Osteoblast (primary cell): ENCODE measurements around the gene GFPT2. TPM values are rescaled to one million over a fixed set of nuclear protein-coding genes. Genes with fewer than 3 reads are reported as not detected.

Source experiments
- DNase-seq: peaks from one replicate; pipeline ENCODE4 v3.0.0; 2011; ENCODE audit warnings: low spot score, mixed read lengths; ENCODE audit not compliant: insufficient read length; ENCODE audit errors: missing footprints
- H2AFZ ChIP-seq: 2 replicates; pipeline ENCODE4 v1.6.0; 2011; ENCODE audit warnings: mild to moderate bottlenecking, low read length
- H3K27ac ChIP-seq: 2 replicates; pipeline ENCODE4 v1.5.1; 2011; ENCODE audit warnings: mild to moderate bottlenecking, low read depth, low read length, moderate library complexity
- H3K27me3 ChIP-seq: 2 replicates; pipeline ENCODE4 v1.6.0; 2012; ENCODE audit warnings: mild to moderate bottlenecking, control low read depth, inconsistent platforms, low read length, moderate library complexity; ENCODE audit not compliant: insufficient read depth
- H3K36me3 ChIP-seq: 2 replicates; pipeline ENCODE4 v1.5.1; 2011; ENCODE audit warnings: mild to moderate bottlenecking, low read length, control low read depth, moderate library complexity; ENCODE audit not compliant: insufficient read depth
- H3K4me1 ChIP-seq: 2 replicates; pipeline ENCODE4 v1.5.1; 2011; ENCODE audit warnings: mild to moderate bottlenecking, low read length, control low read depth, moderate library complexity; ENCODE audit not compliant: insufficient read depth
- H3K4me2 ChIP-seq: 2 replicates; pipeline ENCODE4 v1.6.0; 2011; ENCODE audit warnings: mild to moderate bottlenecking, low read length; ENCODE audit not compliant: insufficient read depth
- H3K4me3 ChIP-seq: fragments of 200-600 bp; sonication (generic); 3 replicates; pipeline ENCODE4 v1.5.1; 2012; ENCODE audit warnings: mild to moderate bottlenecking, low read length, inconsistent platforms; ENCODE audit not compliant: insufficient read depth
- H3K79me2 ChIP-seq: 2 replicates; pipeline ENCODE4 v1.6.0; 2012; ENCODE audit warnings: mild to moderate bottlenecking, low read length, control low read depth, inconsistent platforms; ENCODE audit not compliant: insufficient read depth
- H3K9me3 ChIP-seq: 2 replicates; pipeline ENCODE4 v1.5.1; 2011; ENCODE audit warnings: low read depth, low read length, control low read depth
- H4K20me1 ChIP-seq: 2 replicates; pipeline ENCODE4 v1.6.0; 2012; ENCODE audit warnings: mild to moderate bottlenecking, low read length, control low read depth; ENCODE audit not compliant: insufficient read depth
- total RNA-seq: library from RNA; depleted of rRNA; stranded (reverse); fragments of >200 nt; gene quantifications from 2 replicates; pipeline ENCODE4 v1.2.3, GENCODE V29; 2012
- TF ChIP-seq, protein P1 (sequence below): IDR thresholded peaks from 2 replicates; pipeline ENCODE4 v1.5.1; 2011; ENCODE audit warnings: mild to moderate bottlenecking, low read depth, low read length, moderate library complexity; ENCODE audit errors: extremely low read depth

GFPT2 gene
- total RNA-seq, 1 donor, result 30.4 TPM

DNA sequence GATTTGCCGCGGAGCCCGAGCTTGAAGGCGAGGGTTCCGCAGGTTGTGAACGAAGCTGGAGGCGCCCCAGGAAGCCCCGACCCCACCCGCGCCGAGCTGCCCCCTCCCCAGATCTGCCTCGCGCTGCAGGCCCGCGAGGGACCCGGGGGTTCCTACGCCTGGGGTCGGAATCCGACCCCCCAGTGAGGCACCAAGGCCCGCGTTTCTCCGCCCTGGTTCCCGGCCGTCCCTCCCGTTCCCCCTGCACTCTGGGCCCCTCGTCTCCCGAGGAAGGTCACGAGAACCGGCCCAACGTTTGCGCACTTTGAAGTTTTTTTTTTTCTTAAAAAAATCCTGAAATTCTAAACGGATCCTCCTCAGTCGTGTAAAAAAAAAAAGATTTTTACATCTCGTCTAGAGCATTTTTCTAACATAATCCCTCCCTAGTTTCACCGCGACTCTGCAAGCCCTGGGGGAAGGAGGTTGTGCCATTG, 880 bp upstream of the GFPT2 start:
- Histone ChIP-seq H3K27ac (no peak overlapping the region), H3K9me3 (no peaks in the 10 kb centered on the region), H2AFZ (peak overlapping the region; percentile 96), H3K4me1 (peaks cover 16% of the 10 kb centered on the region), H3K79me2 (peaks cover 37% of the 10 kb centered on the region), H3K4me2 (peak overlapping the region; percentile 93), H4K20me1 (peaks cover 27% of the 10 kb centered on the region), H3K36me3 (peaks cover 10% of the 10 kb centered on the region), H3K27me3 (peaks cover 2% of the 10 kb centered on the region), H3K4me3 (peak overlapping the region; percentile 86)
- DNase-seq, result peak; percentile 60
- TF ChIP-seq, protein P1, sequence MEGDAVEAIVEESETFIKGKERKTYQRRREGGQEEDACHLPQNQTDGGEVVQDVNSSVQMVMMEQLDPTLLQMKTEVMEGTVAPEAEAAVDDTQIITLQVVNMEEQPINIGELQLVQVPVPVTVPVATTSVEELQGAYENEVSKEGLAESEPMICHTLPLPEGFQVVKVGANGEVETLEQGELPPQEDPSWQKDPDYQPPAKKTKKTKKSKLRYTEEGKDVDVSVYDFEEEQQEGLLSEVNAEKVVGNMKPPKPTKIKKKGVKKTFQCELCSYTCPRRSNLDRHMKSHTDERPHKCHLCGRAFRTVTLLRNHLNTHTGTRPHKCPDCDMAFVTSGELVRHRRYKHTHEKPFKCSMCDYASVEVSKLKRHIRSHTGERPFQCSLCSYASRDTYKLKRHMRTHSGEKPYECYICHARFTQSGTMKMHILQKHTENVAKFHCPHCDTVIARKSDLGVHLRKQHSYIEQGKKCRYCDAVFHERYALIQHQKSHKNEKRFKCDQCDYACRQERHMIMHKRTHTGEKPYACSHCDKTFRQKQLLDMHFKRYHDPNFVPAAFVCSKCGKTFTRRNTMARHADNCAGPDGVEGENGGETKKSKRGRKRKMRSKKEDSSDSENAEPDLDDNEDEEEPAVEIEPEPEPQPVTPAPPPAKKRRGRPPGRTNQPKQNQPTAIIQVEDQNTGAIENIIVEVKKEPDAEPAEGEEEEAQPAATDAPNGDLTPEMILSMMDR, result no peak

DNA sequence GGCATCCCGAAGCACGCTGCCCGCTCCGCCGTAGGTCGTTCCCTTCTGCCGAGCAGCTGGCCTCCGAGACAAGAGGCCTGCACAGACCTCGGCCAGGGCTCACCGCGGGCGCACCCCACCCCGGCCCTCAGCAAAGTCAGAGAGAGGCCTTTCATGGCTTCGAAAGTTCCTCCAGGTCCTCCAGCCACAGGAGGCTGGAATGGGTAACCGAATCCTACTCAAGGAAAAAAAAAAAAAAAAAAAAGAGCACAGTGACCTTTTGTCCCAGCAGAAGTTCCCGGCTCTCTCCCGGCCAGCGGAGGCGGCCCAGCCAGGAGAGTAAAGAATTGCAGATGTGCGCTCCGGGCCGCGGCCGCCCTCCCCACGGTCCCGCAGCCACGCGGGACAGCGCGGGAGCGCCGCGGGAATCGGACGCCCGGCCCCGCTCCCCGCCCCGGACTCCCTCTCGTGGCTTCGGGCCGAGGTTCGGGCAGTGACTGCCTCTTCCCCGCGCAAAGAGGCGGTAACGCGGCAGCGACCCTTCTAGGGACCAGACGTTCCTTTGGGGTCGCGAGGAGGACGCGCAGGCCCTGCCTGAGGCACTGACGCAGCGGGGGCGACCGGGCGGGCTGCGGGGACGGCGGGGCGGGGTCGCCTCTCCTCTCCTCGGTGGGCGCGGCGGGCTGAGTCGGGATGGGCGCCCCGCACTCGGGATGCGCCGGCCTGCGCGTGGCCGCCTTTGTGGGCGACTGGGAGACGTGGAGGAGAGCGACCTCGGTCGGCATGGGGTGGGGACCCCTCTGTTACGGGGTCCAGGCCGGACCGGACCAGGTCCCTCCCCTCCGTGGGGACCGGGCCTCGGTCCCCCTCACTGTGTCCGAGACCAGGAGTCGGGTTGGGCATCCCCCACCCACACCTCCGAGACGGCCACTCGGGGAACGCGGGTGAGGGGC, 754 bp downstream of the GFPT2 start:
- H3K36me3 ChIP-seq, result peaks cover 10% of the 10 kb centered on the region
- H3K9me3 ChIP-seq, result no peaks in the 10 kb centered on the region
- peak overlapping the region; percentile 51 for H3K27ac ChIP-seq
- peaks cover 48% of the 10 kb centered on the region for H3K79me2 ChIP-seq
- H3K4me1 ChIP-seq, result peaks cover 16% of the 10 kb centered on the region
- peak; percentile 95 for DNase-seq
- peaks cover 35% of the 10 kb centered on the region for H4K20me1 ChIP-seq
- peaks cover 2% of the 10 kb centered on the region for H3K27me3 ChIP-seq
- H3K4me3 ChIP-seq, result peak overlapping the region; percentile 86
- TF ChIP-seq, protein P1, result no peak
- peak overlapping the region; percentile 62 for H2AFZ ChIP-seq
- H3K4me2 ChIP-seq, result peak overlapping the region; percentile 93

DNA sequence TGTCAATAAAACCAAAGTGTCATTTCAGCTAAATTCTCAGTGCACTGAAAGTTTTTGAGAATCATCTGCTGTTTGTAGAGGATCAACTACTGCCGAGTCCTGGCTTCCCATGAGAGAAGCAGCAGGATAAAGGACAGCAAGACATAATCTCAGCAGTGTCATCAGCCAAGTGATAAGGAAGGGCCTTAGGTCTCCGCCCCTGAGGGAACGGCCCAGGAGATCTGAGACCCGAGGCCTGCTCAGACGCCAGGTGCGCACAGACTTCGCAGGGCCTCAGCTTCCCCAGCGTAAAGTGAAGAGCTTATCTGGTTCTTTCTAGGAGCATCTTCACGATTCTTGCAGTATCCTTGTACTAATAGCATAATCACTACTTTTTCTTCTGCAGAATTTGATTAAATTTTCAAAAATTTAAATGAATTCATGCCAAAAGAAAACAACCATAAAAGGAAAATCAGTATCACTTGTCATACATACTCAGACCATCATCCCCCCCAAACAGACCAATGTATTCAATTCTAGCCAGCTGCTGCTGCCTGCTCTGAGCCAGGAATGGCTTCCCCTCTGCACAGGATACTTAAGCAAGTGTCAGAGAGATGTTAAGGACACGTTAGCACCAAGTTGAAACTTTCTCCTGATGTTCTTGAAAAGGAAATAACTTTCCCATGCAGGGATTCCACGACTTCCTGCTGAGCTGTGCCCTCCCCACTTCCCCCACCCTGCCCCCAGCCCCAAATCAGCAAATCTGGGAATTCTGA, 2.2 kb downstream of the GFPT2 start:
- H2AFZ ChIP-seq, result no peak overlapping the region
- H3K27me3 ChIP-seq, result peaks cover 2% of the 10 kb centered on the region
- H3K27ac ChIP-seq, result no peak overlapping the region
- peaks cover 16% of the 10 kb centered on the region for H3K4me1 ChIP-seq
- H3K4me2 ChIP-seq, result peak overlapping the region; percentile 93
- H3K36me3 ChIP-seq, result peaks cover 10% of the 10 kb centered on the region
- H3K9me3 ChIP-seq, result no peaks in the 10 kb centered on the region
- peaks cover 44% of the 10 kb centered on the region for H4K20me1 ChIP-seq
- TF ChIP-seq, protein P1, result no peak
- peak overlapping the region; percentile 86 for H3K4me3 ChIP-seq
- peak; percentile 43 for DNase-seq
- H3K79me2 ChIP-seq, result peaks cover 54% of the 10 kb centered on the region
